Measurements from ENCODE around the gene MEPCE. TPM values are rescaled to one million over a fixed set of nuclear protein-coding genes. Genes with fewer than 3 reads are reported as not detected.

Gene MEPCE
- total and polyA plus RNA-seq, 10 of the 15 experiments (the other 5 are each of a cell fraction or from before 2014, with no cell fraction given), result 8.2 to 48.0 (median 22.1) TPM

DNA sequence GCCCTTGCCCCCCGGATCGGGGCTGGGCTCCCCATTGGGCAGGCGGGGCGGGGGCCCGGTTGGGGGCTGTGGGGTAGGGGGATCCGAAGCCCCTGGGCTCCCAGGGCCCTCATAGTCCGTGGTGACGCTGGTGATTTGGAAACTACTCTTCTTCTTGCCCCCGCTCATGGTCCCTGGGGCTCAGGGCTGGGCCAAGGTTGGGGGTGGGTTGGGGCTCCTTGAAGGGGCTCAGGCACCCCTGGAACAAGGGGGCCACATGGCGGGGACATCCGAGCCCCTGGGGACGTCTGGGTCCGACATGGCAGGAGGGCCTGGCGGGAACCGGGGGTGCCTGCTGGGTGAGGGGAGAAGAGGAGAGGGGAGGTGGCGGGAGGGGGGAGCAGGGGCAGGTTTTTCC is 48.2 kb downstream of the MEPCE start:
- Histone ChIP-seq H3K27me3 (replicated peaks in 1 of 2; ENCODE audit: control insufficient read depth in 2 of 2, insufficient read depth in 2 of 2, low read length in 1 of 2) (no peaks in the 10 kb centered on the region), H3K9me3 (replicated peaks; ENCODE audit: control insufficient read depth, insufficient read depth, low read length) (no peaks in the 10 kb centered on the region), H3K9ac (ENCODE audit: control insufficient read depth, insufficient read depth, low read length) (peak overlapping the region; percentile 83), H3K4me1 (ENCODE audit: control insufficient read depth, insufficient read depth, low read length) (peaks cover 33% of the 10 kb centered on the region), H4K20me1 (ENCODE audit: control insufficient read depth, insufficient read depth) (peaks cover 4% of the 10 kb centered on the region; the same call in 1 of the 2 replicates), H3K4me2 (ENCODE audit: control insufficient read depth, insufficient read depth) (peak overlapping the region; percentile 97; the same call in 1 of the 2 replicates), H3K36me3 (ENCODE audit: control insufficient read depth in 2 of 2, insufficient read depth in 2 of 2, low read length in 1 of 2) (peaks cover 0 to 12% of the 10 kb centered on the region in 2 experiments; a peak in 2 of 4 replicates), H2AFZ (ENCODE audit: control insufficient read depth, low read depth, low read length) (no peak overlapping the region), H3K4me3 (peak overlapping the region; percentile 99), H3K27ac (ENCODE audit: control insufficient read depth, insufficient read depth) (peak overlapping the region; percentile 89), H3K79me2 (ENCODE audit: control insufficient read depth, insufficient read depth, low read length) (peaks cover 59% of the 10 kb centered on the region)
- ChIA-PET RAD21 (ENCODE audit: unreplicated experiment) (interaction anchor here (0.6 to 3.5 kb wide), 6 partner anchors 15 to 214 kb away, joined by 3 to 32 read pairs (median 6); partner anchors contain the start of genes FBXO24 and LRCH4), POLR2A (interaction anchor here (0.6 to 2.3 kb wide), 14 partner anchors 48 to 714 kb away, joined by 3 to 12 read pairs (median 4); partner anchors contain the start of genes AGFG2, FBXO24 and LRCH4), SMC1A (ENCODE audit: uncharacterized antibody, unreplicated experiment) (interaction anchor here (0.7 to 1.9 kb wide), 5 partner anchors 41 to 374 kb away, joined by 3 to 8 read pairs (median 5); partner anchors contain the start of genes FBXO24, PPP1R35 and SLC12A9), CTCF (interaction anchor here (0.6 to 5.4 kb wide), 18 partner anchors 8 to 740 kb away, joined by 3 to 37 read pairs (median 3); partner anchors contain the start of genes AGFG2, FBXO24, PLOD3 and ZNHIT1)
- BruUV-seq (replicated peaks), result no TSS peak
- no peak for FAIRE-seq
- intact Hi-C loops (cut with micrococcal nuclease; ENCODE audit: unreplicated experiment), result loop anchor here (5.0 to 10.0 kb wide), 3 partner anchors 69 to 249 kb away; partner anchors contain the start of gene GIGYF1
- in situ Hi-C loops (cut with MboI), result loop anchor here (10.0 kb wide), 1 partner anchor 377 kb away; the partner anchor contains the start of gene SLC12A9
- ATAC-seq, result peak; percentile 2
- WGBS (ENCODE audit: insufficient coverage, insufficient replicate concordance, low lambda C conversion rate, missing lambda C conversion rate), result 2% methylated on average over 7 of the region's 16 CpGs
- no peak for DNase-seq (ENCODE audit: low read depth, low spot score)
- TF ChIP-seq ZZZ3 (IDR thresholded peaks at IDR 0.05; ENCODE audit: control insufficient read depth, insufficient read length, low read depth) (no peak), MYC (IDR thresholded peaks at IDR 0.05; ENCODE audit: insufficient read depth, insufficient read length, insufficient replicate concordance, low read length, severe bottlenecking) (no peak), TBL1XR1 (IDR thresholded peaks at IDR 0.05; ENCODE audit: low read depth, low read length) (no peak), NR2C1 (IDR thresholded peaks at IDR 0.05) (no peak), MEF2A (IDR thresholded peaks at IDR 0.05; ENCODE audit: insufficient read depth, low read depth, low read length) (no peak), ASH2L (IDR thresholded peaks at IDR 0.05; ENCODE audit: borderline replicate concordance, low read depth) (no peak), IRF3 (IDR thresholded peaks at IDR 0.05) (no peak), TARDBP (IDR thresholded peaks at IDR 0.05; ENCODE audit: borderline replicate concordance) (no peak), ZNF24 (IDR thresholded peaks at IDR 0.05) (no peak), RFX5 (IDR thresholded peaks at IDR 0.05; ENCODE audit: low read depth, low read length) (no peak), CBX5 (IDR thresholded peaks at IDR 0.05; ENCODE audit: low read depth) (no peak), RELA (IDR thresholded peaks at IDR 0.05; ENCODE audit: borderline replicate concordance, partially characterized antibody) (no peak), IRF5 (IDR thresholded peaks at IDR 0.05; ENCODE audit: borderline replicate concordance) (no peak)

Measured in GM12878 (cell line).